Astrocyte (in vitro differentiated cells and primary cell): ENCODE results near the gene MAX. TPM values are rescaled to one million over a fixed set of nuclear protein-coding genes. Genes with fewer than 3 reads are reported as not detected.

ENCODE experiments used
- DNase-seq: peaks from one replicate; pipeline ENCODE4 v3.0.0-alpha.2; 2010; ENCODE audit warnings: low read depth
- FAIRE-seq: peaks from 2 replicates; lab custom pipeline; 2011; peaks lifted over from hg19 to GRCh38; lab: Jason Lieb, UNC
- H2AFZ ChIP-seq: 2 replicates; pipeline ENCODE4 v1.6.0; 2012; ENCODE audit warnings: low read depth, low read length, inconsistent platforms
- H3K27ac ChIP-seq: 2 replicates; pipeline ENCODE4 v1.5.1; 2011; ENCODE audit warnings: low read depth, low read length, inconsistent platforms
- H3K27me3 ChIP-seq: 2 replicates; pipeline ENCODE4 v1.6.0; 2011; ENCODE audit warnings: low read length, inconsistent platforms; ENCODE audit not compliant: insufficient read depth
- H3K36me3 ChIP-seq: 2 replicates; pipeline ENCODE4 v1.5.1; 2011; ENCODE audit warnings: low read length, inconsistent platforms; ENCODE audit not compliant: insufficient read depth
- H3K4me1 ChIP-seq: 2 replicates; pipeline ENCODE4 v1.5.1; 2011; ENCODE audit warnings: low read length, inconsistent platforms; ENCODE audit not compliant: insufficient read depth
- H3K4me2 ChIP-seq: 2 replicates; pipeline ENCODE4 v1.6.0; 2012; ENCODE audit warnings: low read length, inconsistent platforms
- H3K4me3 ChIP-seq: 2 replicates; pipeline ENCODE4 v1.5.1; 2011; ENCODE audit warnings: low read depth, mild to moderate bottlenecking, low read length, inconsistent platforms; ENCODE audit not compliant: insufficient read depth
- H3K79me2 ChIP-seq: 2 replicates; pipeline ENCODE4 v1.6.0; 2012; ENCODE audit warnings: mild to moderate bottlenecking, low read length, inconsistent platforms; ENCODE audit not compliant: insufficient read depth
- H3K9ac ChIP-seq: 2 replicates; pipeline ENCODE4 v1.6.0; 2012; ENCODE audit warnings: mild to moderate bottlenecking, low read length, inconsistent platforms
- H3K9me3 ChIP-seq: 2 replicates; pipeline ENCODE4 v1.5.1; 2012; ENCODE audit warnings: low read depth, mild to moderate bottlenecking, low read length, inconsistent platforms; ENCODE audit not compliant: insufficient read depth
- H4K20me1 ChIP-seq: 2 replicates; pipeline ENCODE4 v1.6.0; 2012; ENCODE audit warnings: low read length, inconsistent platforms; ENCODE audit not compliant: insufficient read depth
- H3K27ac Mint-ChIP-seq: one replicate; pipeline ENCODE4 v1.8.0; 2021; ENCODE audit warnings: mild to moderate bottlenecking, mixed read lengths; ENCODE audit not compliant: unreplicated experiment
- H3K27me3 Mint-ChIP-seq: one replicate; pipeline ENCODE4 v1.8.0; 2021; ENCODE audit warnings: low read depth, mixed read lengths; ENCODE audit not compliant: unreplicated experiment
- H3K36me3 Mint-ChIP-seq: one replicate; pipeline ENCODE4 v1.8.0; 2021; ENCODE audit warnings: low read depth, mixed read lengths; ENCODE audit not compliant: unreplicated experiment
- H3K4me1 Mint-ChIP-seq: one replicate; pipeline ENCODE4 v1.8.0; 2021; ENCODE audit warnings: low read depth, mixed read lengths; ENCODE audit not compliant: unreplicated experiment
- H3K4me3 Mint-ChIP-seq: one replicate; pipeline ENCODE4 v1.8.0; 2021; ENCODE audit warnings: mild to moderate bottlenecking, moderate library complexity, mixed read lengths; ENCODE audit not compliant: unreplicated experiment
- H3K9me3 Mint-ChIP-seq: one replicate; pipeline ENCODE4 v1.8.0; 2021; ENCODE audit warnings: mild to moderate bottlenecking, mixed read lengths; ENCODE audit not compliant: unreplicated experiment
- EZH2 ChIP-seq: IDR thresholded peaks from 2 replicates; pipeline ENCODE4 v1.6.1; 2012; ENCODE audit warnings: mild to moderate bottlenecking, low read length, inconsistent platforms; ENCODE audit not compliant: insufficient read depth
- total RNA-seq: library from RNA; stranded (reverse); gene quantifications from 2 replicates; pipeline ENCODE4 v1.2.1, GENCODE V29; 2021
- TF ChIP-seq, protein P1 (sequence below): IDR thresholded peaks from 2 replicates; pipeline ENCODE4 v1.5.1; 2011; ENCODE audit warnings: low read depth, mild to moderate bottlenecking, inconsistent platforms, low read length, moderate library complexity; ENCODE audit not compliant: insufficient read depth

The MAX gene
- total RNA-seq, 1 donor from 2014 or later = 113 TPM

DNA sequence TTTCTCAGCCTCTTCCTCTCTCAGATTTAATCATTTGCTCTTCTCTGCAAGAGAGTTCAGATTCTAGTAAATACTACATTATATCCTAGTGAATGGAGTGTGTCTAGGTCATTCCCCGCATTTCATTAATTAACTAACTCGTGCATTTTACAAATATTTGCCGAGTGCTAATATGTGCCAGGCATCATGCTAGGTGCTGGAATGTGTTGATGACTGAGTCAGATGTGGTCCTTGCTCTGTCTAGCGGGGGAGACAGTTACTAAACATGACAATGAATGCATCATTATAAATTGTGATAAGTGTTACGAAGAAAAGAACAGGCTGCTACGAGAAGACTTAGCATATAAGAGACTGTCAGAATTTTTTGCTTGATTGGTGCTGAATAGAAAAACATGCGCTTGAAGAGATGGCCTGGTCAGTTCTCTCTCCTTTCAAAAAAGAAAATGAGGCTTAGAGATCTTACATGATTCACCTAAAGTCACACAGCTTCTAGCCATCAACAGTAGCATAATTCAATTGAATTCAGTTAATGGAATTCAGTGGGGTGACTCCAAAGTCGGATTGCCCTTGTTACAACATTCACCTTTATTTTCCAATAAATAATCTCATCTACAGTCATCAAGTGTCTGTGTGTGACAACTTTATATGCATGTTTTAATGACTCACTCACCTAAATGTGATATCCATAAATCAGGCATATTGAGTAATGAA is 48.7 kb upstream of the MAX start:
- no peaks in the 10 kb centered on the region for H3K9me3 ChIP-seq
- DNase-seq (no peak), FAIRE-seq (no peak)
- H3K4me3 ChIP-seq = no peak overlapping the region
- H3K79me2 ChIP-seq = no peaks in the 10 kb centered on the region
- H3K27ac ChIP-seq = no peak overlapping the region
- Mint-ChIP-seq H3K36me3 (no peaks in the 10 kb centered on the region), H3K4me1 (peaks cover 8% of the 10 kb centered on the region), H3K9me3 (peaks cover 2% of the 10 kb centered on the region), H3K4me3 (no peak overlapping the region), H3K27me3 (peaks cover 11% of the 10 kb centered on the region), H3K27ac (no peak overlapping the region)
- no peaks in the 10 kb centered on the region for H4K20me1 ChIP-seq
- no peaks in the 10 kb centered on the region for H3K27me3 ChIP-seq
- H3K4me2 ChIP-seq = no peak overlapping the region
- no peak overlapping the region for H3K9ac ChIP-seq
- no peaks in the 10 kb centered on the region for H3K36me3 ChIP-seq
- TF ChIP-seq, protein P1, sequence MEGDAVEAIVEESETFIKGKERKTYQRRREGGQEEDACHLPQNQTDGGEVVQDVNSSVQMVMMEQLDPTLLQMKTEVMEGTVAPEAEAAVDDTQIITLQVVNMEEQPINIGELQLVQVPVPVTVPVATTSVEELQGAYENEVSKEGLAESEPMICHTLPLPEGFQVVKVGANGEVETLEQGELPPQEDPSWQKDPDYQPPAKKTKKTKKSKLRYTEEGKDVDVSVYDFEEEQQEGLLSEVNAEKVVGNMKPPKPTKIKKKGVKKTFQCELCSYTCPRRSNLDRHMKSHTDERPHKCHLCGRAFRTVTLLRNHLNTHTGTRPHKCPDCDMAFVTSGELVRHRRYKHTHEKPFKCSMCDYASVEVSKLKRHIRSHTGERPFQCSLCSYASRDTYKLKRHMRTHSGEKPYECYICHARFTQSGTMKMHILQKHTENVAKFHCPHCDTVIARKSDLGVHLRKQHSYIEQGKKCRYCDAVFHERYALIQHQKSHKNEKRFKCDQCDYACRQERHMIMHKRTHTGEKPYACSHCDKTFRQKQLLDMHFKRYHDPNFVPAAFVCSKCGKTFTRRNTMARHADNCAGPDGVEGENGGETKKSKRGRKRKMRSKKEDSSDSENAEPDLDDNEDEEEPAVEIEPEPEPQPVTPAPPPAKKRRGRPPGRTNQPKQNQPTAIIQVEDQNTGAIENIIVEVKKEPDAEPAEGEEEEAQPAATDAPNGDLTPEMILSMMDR = no peak
- no peak overlapping the region for H2AFZ ChIP-seq
- no peaks in the 10 kb centered on the region for H3K4me1 ChIP-seq

DNA sequence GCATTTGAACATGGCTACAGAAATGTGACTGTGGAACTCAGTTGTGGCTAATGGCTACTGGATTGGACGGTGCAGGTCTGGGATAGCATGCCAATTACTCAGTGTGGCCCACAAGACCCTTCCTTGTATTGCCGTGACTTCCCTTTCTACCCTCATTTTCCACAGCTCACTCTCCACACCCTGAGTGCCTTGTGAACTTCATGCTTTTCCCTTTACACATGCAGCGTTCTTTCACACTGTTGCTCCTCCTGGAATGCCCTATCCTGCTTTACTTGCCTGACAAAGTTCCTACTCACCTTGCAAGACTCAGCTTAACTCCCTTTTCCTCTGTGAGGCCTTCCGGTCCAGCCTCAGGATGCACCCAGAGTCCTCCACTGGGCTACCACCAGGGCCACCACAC is 46.8 kb upstream of the MAX start:
- DNase-seq (no peak), FAIRE-seq (no peak)
- no peak overlapping the region for H3K4me3 Mint-ChIP-seq
- no peaks in the 10 kb centered on the region for H3K36me3 Mint-ChIP-seq
- peaks cover 2% of the 10 kb centered on the region for H3K9me3 Mint-ChIP-seq
- no peaks in the 10 kb centered on the region for H3K79me2 ChIP-seq
- H3K9me3 ChIP-seq = no peaks in the 10 kb centered on the region
- H3K4me2 ChIP-seq = no peak overlapping the region
- H2AFZ ChIP-seq = no peak overlapping the region
- H4K20me1 ChIP-seq = no peaks in the 10 kb centered on the region
- no peak overlapping the region for H3K4me3 ChIP-seq
- peaks cover under 1% of the 10 kb centered on the region for H3K27me3 ChIP-seq
- no peaks in the 10 kb centered on the region for H3K4me1 ChIP-seq
- H3K27me3 Mint-ChIP-seq = peaks cover 14% of the 10 kb centered on the region
- no peak overlapping the region for H3K27ac Mint-ChIP-seq
- H3K27ac ChIP-seq = no peak overlapping the region
- H3K9ac ChIP-seq = no peak overlapping the region
- peaks cover 8% of the 10 kb centered on the region for H3K4me1 Mint-ChIP-seq
- TF ChIP-seq, protein P1 = no peak
- TF ChIP-seq EZH2 = no peak
- H3K36me3 ChIP-seq = no peaks in the 10 kb centered on the region

DNA sequence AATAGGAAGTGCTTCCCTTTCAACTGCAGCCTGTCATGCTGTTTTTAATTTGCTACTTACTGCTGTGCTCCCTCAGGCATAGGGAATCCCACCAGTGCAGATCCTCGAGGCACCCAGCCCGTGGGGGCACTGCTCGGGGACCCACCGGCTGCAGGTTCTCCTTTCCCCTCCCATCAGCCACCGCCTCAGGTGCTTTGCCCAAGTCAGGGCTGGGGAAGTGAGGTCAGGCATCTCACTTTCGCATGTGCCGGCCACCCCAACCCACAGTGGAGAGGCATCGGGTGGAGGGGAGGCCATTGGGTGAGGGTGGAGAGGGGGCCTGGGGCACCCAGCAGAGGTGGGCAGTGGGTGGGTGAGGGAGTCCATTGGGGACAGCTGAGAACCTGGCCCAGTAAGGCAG is 41.9 kb upstream of the MAX start:
- Mint-ChIP-seq H3K9me3 (peaks cover 2% of the 10 kb centered on the region), H3K4me3 (no peak overlapping the region), H3K27me3 (peaks cover 9% of the 10 kb centered on the region), H3K27ac (no peak overlapping the region), H3K36me3 (no peaks in the 10 kb centered on the region), H3K4me1 (peaks cover 8% of the 10 kb centered on the region)
- DNase-seq (no peak), FAIRE-seq (no peak)
- H3K4me3 ChIP-seq = no peak overlapping the region
- H2AFZ ChIP-seq = no peak overlapping the region
- H3K9me3 ChIP-seq = no peaks in the 10 kb centered on the region
- no peak overlapping the region for H3K9ac ChIP-seq
- H3K4me2 ChIP-seq = no peak overlapping the region
- H3K27me3 ChIP-seq = peaks cover 11% of the 10 kb centered on the region
- no peaks in the 10 kb centered on the region for H3K79me2 ChIP-seq
- no peak overlapping the region for H3K27ac ChIP-seq
- H3K4me1 ChIP-seq = no peaks in the 10 kb centered on the region
- no peak for TF ChIP-seq EZH2
- TF ChIP-seq, protein P1 = no peak
- no peaks in the 10 kb centered on the region for H3K36me3 ChIP-seq
- no peaks in the 10 kb centered on the region for H4K20me1 ChIP-seq
